Neural cell (in vitro differentiated cells): ENCODE results near the gene MAGI2. TPM values are rescaled to one million over a fixed set of nuclear protein-coding genes. Genes with fewer than 3 reads are reported as not detected.

Experiments
- H2AFZ ChIP-seq: fragments of 200-600, 300-800 bp; sonication (generic), shearing (Covaris generic); 2 replicates; pipeline ENCODE4 v1.6.0; 2014; ENCODE audit warnings: low read depth, mild to moderate bottlenecking, antibody characterized with exemption, low read length, moderate library complexity
- H3F3A ChIP-seq: fragments of 200-600 bp; shearing (Covaris generic); 2 replicates; pipeline ENCODE4 v1.6.1; 2016; ENCODE audit warnings: mild to moderate bottlenecking, moderate library complexity, mixed read lengths, antibody characterized with exemption, low read length; ENCODE audit not compliant: insufficient read depth, poor library complexity, severe bottlenecking
- H3K27ac ChIP-seq: fragments of 200-600, 300-800 bp; sonication (generic), shearing (Covaris generic); 2 replicates; pipeline ENCODE4 v1.5.1; 2014; ENCODE audit warnings: mild to moderate bottlenecking, low read length, moderate library complexity
- H3K27me3 ChIP-seq: fragments of 300-800, 200-600 bp; sonication (generic), shearing (Covaris generic); 2 replicates; pipeline ENCODE4 v1.6.0; 2014; ENCODE audit warnings: mild to moderate bottlenecking, low read depth, low read length, moderate library complexity; ENCODE audit not compliant: insufficient read depth
- H3K36me3 ChIP-seq: fragments of 300-800, 200-600 bp; sonication (generic), shearing (Covaris generic); 2 replicates; pipeline ENCODE4 v1.5.1; 2014; ENCODE audit warnings: mild to moderate bottlenecking, antibody characterized with exemption, low read length, moderate library complexity; ENCODE audit not compliant: insufficient read depth
- H3K4me2 ChIP-seq: fragments of 300-800, 200-600 bp; sonication (generic), shearing (Covaris generic); 2 replicates; pipeline ENCODE4 v1.6.0; 2014; ENCODE audit warnings: mild to moderate bottlenecking, low read length
- H3K4me3 ChIP-seq: fragments of 300-800, 200-600 bp; sonication (generic), shearing (Covaris generic); 2 replicates; pipeline ENCODE4 v1.5.1; 2014; ENCODE audit warnings: mild to moderate bottlenecking, low read length, moderate library complexity
- H3K79me2 ChIP-seq: fragments of 200-600 bp; shearing (Covaris generic); replicated peaks from 2 replicates; pipeline ENCODE4 v1.6.0; 2014; ENCODE audit warnings: mild to moderate bottlenecking, low read length, moderate library complexity; ENCODE audit not compliant: insufficient read depth
- H3K9ac ChIP-seq: fragments of 300-800, 200-600 bp; sonication (generic), shearing (Covaris generic); 2 replicates; pipeline ENCODE4 v1.6.1; 2016; ENCODE audit warnings: mild to moderate bottlenecking, low read length, mixed read lengths
- H3K9me2 ChIP-seq: fragments of 200-600 bp; shearing (Covaris generic); 2 replicates; pipeline ENCODE4 v1.6.1; 2016; ENCODE audit warnings: mild to moderate bottlenecking, low read length, mixed read lengths; ENCODE audit not compliant: insufficient read depth
- H3K9me3 ChIP-seq: fragments of 200-600, 300-800 bp; sonication (generic), shearing (Covaris generic); 2 replicates; pipeline ENCODE4 v1.6.1; 2016; ENCODE audit warnings: mild to moderate bottlenecking, mixed run types, low read length, moderate library complexity, mixed read lengths
- H4K20me1 ChIP-seq: fragments of 200-600 bp; shearing (Covaris generic); 2 replicates; pipeline ENCODE4 v1.6.1; 2016; ENCODE audit warnings: mild to moderate bottlenecking, mixed run types; ENCODE audit not compliant: insufficient read depth
- EZH2 ChIP-seq: fragments of 200-600, 300-800 bp; shearing (Covaris generic), sonication (generic); IDR thresholded peaks from 2 replicates; pipeline ENCODE4 v1.6.1; 2014; ENCODE audit warnings: antibody characterized with exemption, low read length, borderline replicate concordance, mild to moderate bottlenecking; ENCODE audit not compliant: insufficient read depth, poor library complexity, severe bottlenecking
- MXI1 ChIP-seq: fragments of 450-650 bp; conservative IDR thresholded peaks from 2 replicates; pipeline ENCODE4 v1.6.1; 2014; ENCODE audit warnings: antibody characterized with exemption, mild to moderate bottlenecking; ENCODE audit not compliant: poor library complexity, severe bottlenecking
- POLR2AphosphoS5 ChIP-seq: IDR thresholded peaks from 2 replicates; pipeline ENCODE4 v1.6.1; 2012
- RAD21 ChIP-seq: fragments of 450-650 bp; conservative IDR thresholded peaks from 2 replicates; pipeline ENCODE4 v1.6.1; 2014; ENCODE audit warnings: antibody characterized with exemption, mild to moderate bottlenecking, moderate library complexity
- SMC3 ChIP-seq: fragments of 450-650 bp; conservative IDR thresholded peaks from 2 replicates; pipeline ENCODE4 v1.6.1; 2014; ENCODE audit warnings: antibody characterized with exemption, mild to moderate bottlenecking, moderate library complexity; ENCODE audit not compliant: poor library complexity
- TAF1 ChIP-seq: IDR thresholded peaks from 2 replicates; pipeline ENCODE4 v1.6.1; 2012; ENCODE audit warnings: low read depth
- polyA plus RNA-seq: library from polyadenylated mRNA; depleted of rRNA; stranded (reverse); fragments of >200 nt; gene quantifications from 2 replicates; pipeline ENCODE4 v1.2.3, GENCODE V29; 2014
- TF ChIP-seq, protein P1 (sequence below): IDR thresholded peaks from 2 replicates; pipeline ENCODE4 v1.6.1; 2012; ENCODE audit warnings: borderline replicate concordance
- TF ChIP-seq, protein P2 (sequence below): fragments of 450-650 bp; IDR thresholded peaks from 2 replicates; pipeline ENCODE4 v1.5.1; 2014; ENCODE audit warnings: antibody characterized with exemption, mild to moderate bottlenecking, moderate library complexity; ENCODE audit not compliant: poor library complexity, severe bottlenecking

The MAGI2 gene
- polyA plus RNA-seq, 1 donor from 2014 or later, result 19.3 TPM

DNA sequence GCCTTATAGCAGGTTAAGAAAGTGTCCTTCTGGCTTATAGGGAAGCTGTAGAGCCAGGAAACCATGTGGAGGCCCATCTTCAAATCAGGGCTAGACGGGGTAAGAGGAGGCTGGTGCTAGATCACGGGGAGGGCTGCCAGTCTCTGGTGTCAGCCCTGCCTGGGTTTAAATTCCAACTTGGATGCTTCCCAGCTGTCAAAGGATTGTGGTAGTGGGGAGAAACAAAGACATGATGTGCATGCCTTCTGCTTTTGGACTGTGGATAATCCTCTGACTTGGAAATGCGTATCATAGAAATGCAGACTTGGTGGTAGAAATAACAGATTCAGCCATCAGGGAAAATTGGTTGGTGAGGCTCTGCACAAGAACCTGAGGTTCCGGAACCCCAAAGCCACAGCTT lies 1329.3 kb downstream of the MAGI2 start:
- Histone ChIP-seq H3F3A (no peaks in the 10 kb centered on the region), H3K27me3 (no peaks in the 10 kb centered on the region), H3K79me2 (no peaks in the 10 kb centered on the region), H3K9me3 (no peaks in the 10 kb centered on the region), H2AFZ (no peak overlapping the region), H3K36me3 (peaks cover 11% of the 10 kb centered on the region), H3K27ac (no peak overlapping the region), H3K9me2 (no peaks in the 10 kb centered on the region), H3K9ac (no peak overlapping the region), H3K4me3 (no peak overlapping the region), H3K4me2 (no peak overlapping the region), H4K20me1 (no peaks in the 10 kb centered on the region)
- no peak for TF ChIP-seq MXI1
- no peak for TF ChIP-seq TAF1
- TF ChIP-seq EZH2, result no peak
- TF ChIP-seq RAD21, result no peak

DNA sequence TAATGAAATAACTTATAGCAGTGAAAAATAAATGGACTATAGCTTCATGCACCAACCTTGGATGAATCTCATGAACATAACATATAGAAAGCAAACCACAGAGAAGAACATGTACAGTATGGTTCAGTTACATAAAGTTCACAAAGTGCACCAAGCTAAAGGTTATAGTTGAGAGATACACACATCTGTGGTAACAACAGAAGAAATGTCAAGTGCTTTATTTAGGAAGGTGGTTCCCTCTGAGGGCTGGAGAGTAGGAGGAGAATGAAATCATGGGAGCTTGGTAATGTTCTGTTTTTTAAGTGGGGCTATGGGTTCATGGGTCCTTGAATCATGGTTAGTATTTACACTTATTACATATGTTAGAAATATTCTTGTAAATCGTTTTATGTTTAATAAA lies 1331.6 kb downstream of the MAGI2 start:
- no peaks in the 10 kb centered on the region for H3F3A ChIP-seq
- H3K79me2 ChIP-seq, result no peaks in the 10 kb centered on the region
- no peak overlapping the region for H3K4me3 ChIP-seq
- no peak overlapping the region for H3K27ac ChIP-seq
- no peaks in the 10 kb centered on the region for H3K27me3 ChIP-seq
- TF ChIP-seq, protein P1, sequence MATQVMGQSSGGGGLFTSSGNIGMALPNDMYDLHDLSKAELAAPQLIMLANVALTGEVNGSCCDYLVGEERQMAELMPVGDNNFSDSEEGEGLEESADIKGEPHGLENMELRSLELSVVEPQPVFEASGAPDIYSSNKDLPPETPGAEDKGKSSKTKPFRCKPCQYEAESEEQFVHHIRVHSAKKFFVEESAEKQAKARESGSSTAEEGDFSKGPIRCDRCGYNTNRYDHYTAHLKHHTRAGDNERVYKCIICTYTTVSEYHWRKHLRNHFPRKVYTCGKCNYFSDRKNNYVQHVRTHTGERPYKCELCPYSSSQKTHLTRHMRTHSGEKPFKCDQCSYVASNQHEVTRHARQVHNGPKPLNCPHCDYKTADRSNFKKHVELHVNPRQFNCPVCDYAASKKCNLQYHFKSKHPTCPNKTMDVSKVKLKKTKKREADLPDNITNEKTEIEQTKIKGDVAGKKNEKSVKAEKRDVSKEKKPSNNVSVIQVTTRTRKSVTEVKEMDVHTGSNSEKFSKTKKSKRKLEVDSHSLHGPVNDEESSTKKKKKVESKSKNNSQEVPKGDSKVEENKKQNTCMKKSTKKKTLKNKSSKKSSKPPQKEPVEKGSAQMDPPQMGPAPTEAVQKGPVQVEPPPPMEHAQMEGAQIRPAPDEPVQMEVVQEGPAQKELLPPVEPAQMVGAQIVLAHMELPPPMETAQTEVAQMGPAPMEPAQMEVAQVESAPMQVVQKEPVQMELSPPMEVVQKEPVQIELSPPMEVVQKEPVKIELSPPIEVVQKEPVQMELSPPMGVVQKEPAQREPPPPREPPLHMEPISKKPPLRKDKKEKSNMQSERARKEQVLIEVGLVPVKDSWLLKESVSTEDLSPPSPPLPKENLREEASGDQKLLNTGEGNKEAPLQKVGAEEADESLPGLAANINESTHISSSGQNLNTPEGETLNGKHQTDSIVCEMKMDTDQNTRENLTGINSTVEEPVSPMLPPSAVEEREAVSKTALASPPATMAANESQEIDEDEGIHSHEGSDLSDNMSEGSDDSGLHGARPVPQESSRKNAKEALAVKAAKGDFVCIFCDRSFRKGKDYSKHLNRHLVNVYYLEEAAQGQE, result no peak
- TF ChIP-seq, protein P2, sequence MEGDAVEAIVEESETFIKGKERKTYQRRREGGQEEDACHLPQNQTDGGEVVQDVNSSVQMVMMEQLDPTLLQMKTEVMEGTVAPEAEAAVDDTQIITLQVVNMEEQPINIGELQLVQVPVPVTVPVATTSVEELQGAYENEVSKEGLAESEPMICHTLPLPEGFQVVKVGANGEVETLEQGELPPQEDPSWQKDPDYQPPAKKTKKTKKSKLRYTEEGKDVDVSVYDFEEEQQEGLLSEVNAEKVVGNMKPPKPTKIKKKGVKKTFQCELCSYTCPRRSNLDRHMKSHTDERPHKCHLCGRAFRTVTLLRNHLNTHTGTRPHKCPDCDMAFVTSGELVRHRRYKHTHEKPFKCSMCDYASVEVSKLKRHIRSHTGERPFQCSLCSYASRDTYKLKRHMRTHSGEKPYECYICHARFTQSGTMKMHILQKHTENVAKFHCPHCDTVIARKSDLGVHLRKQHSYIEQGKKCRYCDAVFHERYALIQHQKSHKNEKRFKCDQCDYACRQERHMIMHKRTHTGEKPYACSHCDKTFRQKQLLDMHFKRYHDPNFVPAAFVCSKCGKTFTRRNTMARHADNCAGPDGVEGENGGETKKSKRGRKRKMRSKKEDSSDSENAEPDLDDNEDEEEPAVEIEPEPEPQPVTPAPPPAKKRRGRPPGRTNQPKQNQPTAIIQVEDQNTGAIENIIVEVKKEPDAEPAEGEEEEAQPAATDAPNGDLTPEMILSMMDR, result no peak
- TF ChIP-seq TAF1 (no peak), POLR2AphosphoS5 (no peak), EZH2 (no peak), SMC3 (no peak)
- no peak overlapping the region for H2AFZ ChIP-seq
- H3K4me2 ChIP-seq, result no peak overlapping the region
- H3K36me3 ChIP-seq, result peaks cover 11% of the 10 kb centered on the region
- no peak overlapping the region for H3K9ac ChIP-seq
- H3K9me3 ChIP-seq, result no peaks in the 10 kb centered on the region
- no peaks in the 10 kb centered on the region for H4K20me1 ChIP-seq
- no peaks in the 10 kb centered on the region for H3K9me2 ChIP-seq

DNA sequence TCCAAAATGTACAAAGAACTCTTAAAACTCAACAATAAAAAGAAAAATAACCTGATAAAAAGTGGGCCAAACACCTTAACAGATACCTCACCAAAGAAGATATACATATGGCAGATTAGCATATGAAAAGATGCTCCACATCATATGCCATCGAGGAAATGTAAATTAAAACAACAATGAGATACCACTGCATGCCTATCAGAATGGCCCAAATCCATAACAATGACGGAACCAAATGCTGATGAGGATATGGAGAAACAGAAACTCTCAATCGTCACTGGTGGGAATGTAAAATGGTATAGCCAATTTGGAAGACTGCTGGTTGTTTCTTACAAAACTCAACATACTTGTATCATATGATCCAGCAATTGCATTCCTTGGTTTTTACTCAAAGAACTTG lies 1335.0 kb downstream of the MAGI2 start:
- no peak for TF ChIP-seq TAF1
- Histone ChIP-seq H3K9ac (no peak overlapping the region), H3K27me3 (no peaks in the 10 kb centered on the region), H3K4me2 (no peak overlapping the region), H3K79me2 (no peaks in the 10 kb centered on the region), H3K27ac (no peak overlapping the region), H3K9me3 (no peaks in the 10 kb centered on the region), H3K9me2 (no peaks in the 10 kb centered on the region), H3K36me3 (no peaks in the 10 kb centered on the region), H3K4me3 (no peak overlapping the region), H2AFZ (no peak overlapping the region), H4K20me1 (no peaks in the 10 kb centered on the region), H3F3A (no peaks in the 10 kb centered on the region)
